ENCODE results near the gene MANSC1. TPM values are rescaled to one million over a fixed set of nuclear protein-coding genes. Genes with fewer than 3 reads are reported as not detected.

MANSC1 gene
- total and polyA plus RNA-seq, 2 of the 13 experiments (the other 11 are each of a cell fraction or from before 2014, with no cell fraction given): 1.9 to 4.2 TPM

DNA sequence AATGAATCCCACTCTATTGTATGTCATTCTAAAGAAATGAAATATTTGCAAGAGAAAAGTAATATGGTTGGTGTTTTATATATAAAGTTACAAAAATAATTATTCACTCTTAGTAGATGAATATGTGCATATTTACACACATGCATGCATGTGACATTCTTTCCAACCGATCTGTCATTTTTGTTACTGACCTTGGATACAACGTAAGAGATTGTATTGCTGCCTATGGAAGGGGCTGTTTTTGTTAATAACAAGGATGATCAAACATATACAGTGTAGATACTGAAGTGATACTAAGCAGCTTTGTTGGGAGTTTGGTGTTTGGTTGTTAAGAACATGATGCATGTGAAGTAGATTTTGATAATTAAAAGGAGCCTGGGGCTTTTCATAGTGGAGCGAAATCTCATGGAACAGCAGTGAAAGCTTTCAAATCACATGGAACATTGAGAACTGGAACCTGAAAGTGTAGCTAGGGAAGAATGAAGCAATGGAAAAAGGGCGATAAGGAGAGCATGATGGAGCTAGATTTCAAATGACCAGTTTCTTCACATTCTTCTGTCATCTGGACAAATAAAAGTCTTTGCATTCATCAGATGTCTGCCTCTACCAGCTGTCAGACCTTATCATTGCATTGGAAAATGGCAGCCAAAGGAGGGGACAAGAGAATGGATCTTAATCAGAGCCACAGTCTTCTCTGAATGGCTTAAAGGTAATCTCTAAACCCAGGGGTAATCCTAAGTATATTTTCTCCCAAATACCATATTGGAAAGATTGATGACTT lies 16.8 kb upstream of the MANSC1 start:
- Histone ChIP-seq H3K4me1 (ENCODE audit: insufficient read depth, low read length) (no peaks in the 10 kb centered on the region), H3K27me3 (ENCODE audit: control insufficient read depth in 1 of 2, insufficient read depth in 2 of 2, low read length in 2 of 2) (no peaks in the 10 kb centered on the region), H3K4me2 (ENCODE audit: low read depth, low read length) (no peak overlapping the region), H3K79me2 (ENCODE audit: insufficient read depth, low read length) (no peaks in the 10 kb centered on the region), H3K27ac (ENCODE audit: extremely low read length, insufficient read depth, low read length) (no peak overlapping the region), H3K36me3 (replicated peaks in 1 of 2; ENCODE audit: control insufficient read depth in 1 of 2, insufficient read depth in 2 of 2, low read length in 2 of 2) (0 out of 5 replicates have a peak, but pooled peaks cover 1 to 4% of the 10 kb centered on the region in 2 experiments), H3K9ac (ENCODE audit: insufficient read depth, low read depth, low read length) (no peak overlapping the region), H3K9me3 (ENCODE audit: low read length) (no peaks in the 10 kb centered on the region), H2AFZ (ENCODE audit: low read length) (no peak overlapping the region), H4K20me1 (ENCODE audit: insufficient read depth, low read length) (no peaks in the 10 kb centered on the region), H3K4me3 (replicated peaks in 1 of 3; ENCODE audit: insufficient read depth in 1 of 3, low read depth in 2 of 3, low read length in 3 of 3) (no peak overlapping the region)
- WGBS (ENCODE audit: low lambda C conversion rate): 95% methylated on average over 4 of the region's 4 CpGs
- ChIA-PET POLR2A (interaction anchor here (3.9 kb wide), 1 partner anchor 9 kb away, joined by 21 read pairs; the partner anchor contains the start of gene BORCS5), CTCF (ENCODE audit: low intra/inter-chr PET ratio, low total read pairs) (no interaction called here)
- no peak for DNase-seq (ENCODE audit: low spot score)
- in situ Hi-C loops (cut with HindIII; ENCODE audit: extremely low pct_ligation_motif_present, low pct_unique_long_range_greater_than_20kb): no loop called here
- ATAC-seq: no peak
- BruUV-seq (replicated peaks): no TSS peak
- FAIRE-seq: no peak
- intact Hi-C loops (cut with micrococcal nuclease; ENCODE audit: unreplicated experiment): no loop called here
- no peak for TF ChIP-seq ZNF891 (CRISPR knock-in tag; IDR thresholded peaks at IDR 0.05)
- TF ChIP-seq NCOA2 (CRISPR knock-in tag; IDR thresholded peaks at IDR 0.05): no peak
- TF ChIP-seq GATAD1 (CRISPR knock-in tag; IDR thresholded peaks at IDR 0.05): no peak
- TF ChIP-seq DBP (CRISPR knock-in tag; IDR thresholded peaks at IDR 0.05; ENCODE audit: not compliant biosample characterization): no peak
- no peak for TF ChIP-seq CHCHD3 (CRISPR knock-in tag; IDR thresholded peaks at IDR 0.05)
- no peak for TF ChIP-seq ZNF260 (CRISPR knock-in tag; IDR thresholded peaks at IDR 0.05; ENCODE audit: borderline replicate concordance, low read depth)
- TF ChIP-seq, protein P1, sequence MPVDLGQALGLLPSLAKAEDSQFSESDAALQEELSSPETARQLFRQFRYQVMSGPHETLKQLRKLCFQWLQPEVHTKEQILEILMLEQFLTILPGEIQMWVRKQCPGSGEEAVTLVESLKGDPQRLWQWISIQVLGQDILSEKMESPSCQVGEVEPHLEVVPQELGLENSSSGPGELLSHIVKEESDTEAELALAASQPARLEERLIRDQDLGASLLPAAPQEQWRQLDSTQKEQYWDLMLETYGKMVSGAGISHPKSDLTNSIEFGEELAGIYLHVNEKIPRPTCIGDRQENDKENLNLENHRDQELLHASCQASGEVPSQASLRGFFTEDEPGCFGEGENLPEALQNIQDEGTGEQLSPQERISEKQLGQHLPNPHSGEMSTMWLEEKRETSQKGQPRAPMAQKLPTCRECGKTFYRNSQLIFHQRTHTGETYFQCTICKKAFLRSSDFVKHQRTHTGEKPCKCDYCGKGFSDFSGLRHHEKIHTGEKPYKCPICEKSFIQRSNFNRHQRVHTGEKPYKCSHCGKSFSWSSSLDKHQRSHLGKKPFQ (CRISPR knock-in tag; IDR thresholded peaks at IDR 0.05; ENCODE audit: insufficient replicate concordance): no peak
- no peak for TF ChIP-seq ZNF720 (CRISPR knock-in tag; IDR thresholded peaks at IDR 0.05)
- no peak for TF ChIP-seq ZNF550 (CRISPR knock-in tag; IDR thresholded peaks at IDR 0.05; ENCODE audit: borderline replicate concordance)
- TF ChIP-seq GPBP1L1 (CRISPR knock-in tag; IDR thresholded peaks at IDR 0.05): no peak
- no peak for TF ChIP-seq PTBP1 (IDR thresholded peaks at IDR 0.05; ENCODE audit: low read depth, low read length, poor library complexity, severe bottlenecking)
- TF ChIP-seq, protein P2, sequence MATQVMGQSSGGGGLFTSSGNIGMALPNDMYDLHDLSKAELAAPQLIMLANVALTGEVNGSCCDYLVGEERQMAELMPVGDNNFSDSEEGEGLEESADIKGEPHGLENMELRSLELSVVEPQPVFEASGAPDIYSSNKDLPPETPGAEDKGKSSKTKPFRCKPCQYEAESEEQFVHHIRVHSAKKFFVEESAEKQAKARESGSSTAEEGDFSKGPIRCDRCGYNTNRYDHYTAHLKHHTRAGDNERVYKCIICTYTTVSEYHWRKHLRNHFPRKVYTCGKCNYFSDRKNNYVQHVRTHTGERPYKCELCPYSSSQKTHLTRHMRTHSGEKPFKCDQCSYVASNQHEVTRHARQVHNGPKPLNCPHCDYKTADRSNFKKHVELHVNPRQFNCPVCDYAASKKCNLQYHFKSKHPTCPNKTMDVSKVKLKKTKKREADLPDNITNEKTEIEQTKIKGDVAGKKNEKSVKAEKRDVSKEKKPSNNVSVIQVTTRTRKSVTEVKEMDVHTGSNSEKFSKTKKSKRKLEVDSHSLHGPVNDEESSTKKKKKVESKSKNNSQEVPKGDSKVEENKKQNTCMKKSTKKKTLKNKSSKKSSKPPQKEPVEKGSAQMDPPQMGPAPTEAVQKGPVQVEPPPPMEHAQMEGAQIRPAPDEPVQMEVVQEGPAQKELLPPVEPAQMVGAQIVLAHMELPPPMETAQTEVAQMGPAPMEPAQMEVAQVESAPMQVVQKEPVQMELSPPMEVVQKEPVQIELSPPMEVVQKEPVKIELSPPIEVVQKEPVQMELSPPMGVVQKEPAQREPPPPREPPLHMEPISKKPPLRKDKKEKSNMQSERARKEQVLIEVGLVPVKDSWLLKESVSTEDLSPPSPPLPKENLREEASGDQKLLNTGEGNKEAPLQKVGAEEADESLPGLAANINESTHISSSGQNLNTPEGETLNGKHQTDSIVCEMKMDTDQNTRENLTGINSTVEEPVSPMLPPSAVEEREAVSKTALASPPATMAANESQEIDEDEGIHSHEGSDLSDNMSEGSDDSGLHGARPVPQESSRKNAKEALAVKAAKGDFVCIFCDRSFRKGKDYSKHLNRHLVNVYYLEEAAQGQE (IDR thresholded peaks at IDR 0.05; ENCODE audit: borderline replicate concordance in 1 of 2, low read depth in 1 of 2, low read length in 2 of 2): no peak

Data from HepG2 (cell line).